ENCODE results near the gene DNAJC3.

DNA sequence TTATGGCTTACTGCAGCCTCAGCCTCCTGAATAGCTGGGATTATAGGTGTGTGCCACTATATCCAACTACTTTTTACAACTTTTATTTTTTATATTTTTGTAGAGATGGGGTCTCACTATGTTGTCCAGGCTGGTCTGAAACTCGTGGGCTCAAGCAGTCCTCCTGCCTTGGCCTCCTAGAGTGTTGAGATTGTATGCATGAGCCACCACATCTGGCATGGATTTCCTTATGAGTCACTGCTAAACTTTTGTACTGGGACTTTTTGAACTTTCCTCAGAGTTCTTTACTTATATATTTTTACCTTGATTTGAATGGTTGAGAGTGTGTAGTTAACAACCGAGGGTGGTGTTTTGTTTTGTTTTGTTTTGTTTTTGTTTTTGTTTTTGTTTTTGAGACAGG is 33.4 kb downstream of the DNAJC3 start:
- TF ChIP-seq, protein P1, sequence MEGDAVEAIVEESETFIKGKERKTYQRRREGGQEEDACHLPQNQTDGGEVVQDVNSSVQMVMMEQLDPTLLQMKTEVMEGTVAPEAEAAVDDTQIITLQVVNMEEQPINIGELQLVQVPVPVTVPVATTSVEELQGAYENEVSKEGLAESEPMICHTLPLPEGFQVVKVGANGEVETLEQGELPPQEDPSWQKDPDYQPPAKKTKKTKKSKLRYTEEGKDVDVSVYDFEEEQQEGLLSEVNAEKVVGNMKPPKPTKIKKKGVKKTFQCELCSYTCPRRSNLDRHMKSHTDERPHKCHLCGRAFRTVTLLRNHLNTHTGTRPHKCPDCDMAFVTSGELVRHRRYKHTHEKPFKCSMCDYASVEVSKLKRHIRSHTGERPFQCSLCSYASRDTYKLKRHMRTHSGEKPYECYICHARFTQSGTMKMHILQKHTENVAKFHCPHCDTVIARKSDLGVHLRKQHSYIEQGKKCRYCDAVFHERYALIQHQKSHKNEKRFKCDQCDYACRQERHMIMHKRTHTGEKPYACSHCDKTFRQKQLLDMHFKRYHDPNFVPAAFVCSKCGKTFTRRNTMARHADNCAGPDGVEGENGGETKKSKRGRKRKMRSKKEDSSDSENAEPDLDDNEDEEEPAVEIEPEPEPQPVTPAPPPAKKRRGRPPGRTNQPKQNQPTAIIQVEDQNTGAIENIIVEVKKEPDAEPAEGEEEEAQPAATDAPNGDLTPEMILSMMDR (IDR thresholded peaks at IDR 0.05), result no peak
- no peak for TF ChIP-seq ZFX (IDR thresholded peaks at IDR 0.05; ENCODE audit: borderline replicate concordance)
